GM23248 (cell line): ENCODE measurements around the gene TOP3B.

Experiments
- EZH2 ChIP-seq: fragments of 200-600 bp; sonication (generic); IDR thresholded peaks from 2 replicates; pipeline ENCODE4 v1.6.1; 2018; ENCODE audit warnings: antibody characterized with exemption, mild to moderate bottlenecking; ENCODE audit not compliant: insufficient read depth, poor library complexity, severe bottlenecking
- EZH2phosphoT487 ChIP-seq: fragments of 200-600 bp; sonication (generic); IDR thresholded peaks from 2 replicates; pipeline ENCODE4 v1.6.1; 2018; ENCODE audit warnings: antibody characterized with exemption, moderate library complexity, mild to moderate bottlenecking, low read depth; ENCODE audit not compliant: insufficient read depth

DNA sequence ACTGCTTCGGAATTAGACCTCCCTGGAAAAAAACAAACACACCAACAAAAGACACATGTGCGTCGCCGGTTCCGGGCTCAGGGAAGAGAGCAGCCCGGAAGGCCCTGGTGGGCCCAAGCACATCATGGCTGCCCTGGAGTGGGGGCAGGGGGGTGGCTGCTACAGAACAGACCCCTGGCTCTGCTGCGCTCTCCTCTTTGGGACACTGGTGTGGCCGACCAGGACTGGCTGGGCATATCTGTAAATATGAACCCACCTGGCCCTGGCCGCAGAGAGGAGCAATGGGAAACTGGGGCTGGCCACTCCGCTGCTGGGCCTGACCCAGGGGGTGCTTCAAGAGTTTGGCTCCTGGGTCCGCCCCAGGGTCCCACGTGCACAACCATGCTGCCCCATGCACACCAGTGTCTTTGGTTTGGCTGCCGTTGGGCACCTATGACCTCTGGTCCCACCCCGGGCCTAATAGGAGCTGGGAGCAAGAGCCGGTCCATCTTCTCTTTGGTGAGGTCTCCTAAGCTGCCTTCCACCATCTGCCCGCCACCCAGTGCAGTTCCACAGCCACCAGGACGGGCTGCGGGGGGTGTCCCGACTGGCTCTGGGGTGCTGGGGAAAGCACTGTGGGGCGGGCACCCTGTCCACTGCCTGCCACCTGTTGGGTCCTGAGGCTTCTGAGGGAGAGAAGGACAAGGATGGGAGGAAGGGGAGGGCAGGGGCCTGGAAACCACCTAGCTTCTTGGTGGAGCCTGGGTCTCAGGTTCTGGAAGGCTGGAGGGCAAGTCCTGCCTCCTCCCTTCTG lies 60.0 kb downstream of the TOP3B start:
- TF ChIP-seq EZH2 (no peak), EZH2phosphoT487 (no peak)
